Liver (tissue), 9 donors: ENCODE results near the gene VCAM1. TPM values are rescaled to one million over a fixed set of nuclear protein-coding genes. Genes with fewer than 3 reads are reported as not detected.

Experiments used
- DNase-seq: peaks from one replicate; pipeline ENCODE4 v3.0.0-alpha.2; 2017; ENCODE audit warnings: low spot score
- H3K27ac ChIP-seq, 2 donors: one replicate each; pipeline ENCODE4 v1.7.0; 2013; ENCODE audit warnings: inconsistent platforms in 2 of 2, low read length in 2 of 2, control low read depth in 1 of 2, low read depth in 1 of 2, mild to moderate bottlenecking in 1 of 2
- H3K27me3 ChIP-seq, 4 donors: one replicate each; pipeline versions ENCODE4 v1.6.1 to v1.7.0; 2013; ENCODE audit warnings: low read length in 3 of 4, inconsistent platforms in 1 of 4, mild to moderate bottlenecking in 1 of 4, moderate library complexity in 1 of 4; ENCODE audit not compliant: control insufficient read depth in 4 of 4, insufficient read depth in 4 of 4
- H3K36me3 ChIP-seq, 4 donors: one replicate each; pipeline versions ENCODE4 v1.6.1 to v1.7.0; 2013; ENCODE audit warnings: low read length in 3 of 4, mild to moderate bottlenecking in 3 of 4, low read depth in 1 of 4, moderate library complexity in 1 of 4; ENCODE audit not compliant: control insufficient read depth in 4 of 4, insufficient read depth in 3 of 4
- H3K4me1 ChIP-seq, 4 donors: one replicate each; pipeline versions ENCODE4 v1.6.1 to v1.7.0; 2013; ENCODE audit warnings: low read length in 3 of 4, mild to moderate bottlenecking in 3 of 4, moderate library complexity in 1 of 4; ENCODE audit not compliant: control insufficient read depth in 4 of 4, insufficient read depth in 4 of 4
- H3K4me3 ChIP-seq, 3 donors: one replicate each; pipeline versions ENCODE4 v1.6.1 to v1.7.0; 2013; ENCODE audit warnings: low read length in 3 of 3, control low read depth in 1 of 3, low read depth in 1 of 3, mild to moderate bottlenecking in 1 of 3
- H3K9ac ChIP-seq, 2 donors: one replicate each; pipeline ENCODE4 v1.7.0; 2013; ENCODE audit warnings: low read length in 2 of 2, mild to moderate bottlenecking in 2 of 2, moderate library complexity in 2 of 2, control low read depth in 1 of 2, low read depth in 1 of 2
- H3K9me3 ChIP-seq, 4 donors: one replicate each; pipeline versions ENCODE4 v1.6.1 to v1.7.0; 2013; ENCODE audit warnings: low read length in 3 of 4; ENCODE audit not compliant: control insufficient read depth in 4 of 4
- FOXA1 ChIP-seq: IDR thresholded peaks from 2 replicates; pipeline ENCODE4 v1.6.1; 2016; ENCODE audit warnings: antibody characterized with exemption
- FOXA2 ChIP-seq: IDR thresholded peaks from 2 replicates; pipeline ENCODE4 v1.6.1; 2016; ENCODE audit warnings: antibody characterized with exemption
- GABPA ChIP-seq, 2 donors: IDR thresholded peaks in 1 of 2; conservative IDR thresholded peaks in 1 of 2; 2 replicates each; pipeline ENCODE4 v1.6.1; 2016; ENCODE audit warnings: antibody characterized with exemption in 2 of 2, mild to moderate bottlenecking in 1 of 2, moderate library complexity in 1 of 2
- HNF4A ChIP-seq, 2 donors: conservative IDR thresholded peaks; 2 replicates each; pipeline ENCODE4 v1.6.1; 2016; ENCODE audit warnings: antibody characterized with exemption in 2 of 2, mild to moderate bottlenecking in 2 of 2
- HNF4G ChIP-seq: IDR thresholded peaks from 2 replicates; pipeline ENCODE4 v1.6.1; 2016; ENCODE audit warnings: antibody characterized with exemption
- JUND ChIP-seq, 2 donors: IDR thresholded peaks; 2 replicates each; pipeline ENCODE4 v1.6.1; 2016; ENCODE audit warnings: antibody characterized with exemption in 2 of 2
- NR2F2 ChIP-seq: IDR thresholded peaks from 2 replicates; pipeline ENCODE4 v1.6.1; 2016; ENCODE audit warnings: antibody characterized with exemption
- RAD21 ChIP-seq, 2 donors: IDR thresholded peaks; 2 replicates each; pipeline ENCODE4 v1.6.1; 2016; ENCODE audit warnings: antibody characterized with exemption in 2 of 2, mild to moderate bottlenecking in 2 of 2
- SP1 ChIP-seq: IDR thresholded peaks from 2 replicates; pipeline ENCODE4 v1.6.1; 2018; ENCODE audit warnings: antibody characterized with exemption, mild to moderate bottlenecking
- TAF1 ChIP-seq: conservative IDR thresholded peaks from 2 replicates; pipeline ENCODE4 v1.6.1; 2016; ENCODE audit warnings: antibody characterized with exemption, mild to moderate bottlenecking
- YY1 ChIP-seq: IDR thresholded peaks from 2 replicates; pipeline ENCODE4 v1.6.1; 2016; ENCODE audit warnings: antibody characterized with exemption, mild to moderate bottlenecking
- WGBS: extraction: QIAGEN DNeasy Blood & Tissue Kit; methylation state at CpG from one replicate; pipeline ENCODE4 v1.1.7; 2013; 5-methylcytosine and 5-hydroxymethylcytosine counted together
- polyA plus RNA-seq, 2 donors: library from polyadenylated mRNA; stranded (reverse) in 1 of 2; unstranded in 1 of 2; fragments of 200-250 nt in 1 of 2; fragments of >200 nt in 1 of 2; fragmentation: Nextera tagmentation in 1 of 2; extraction: Ambion mirVana in 1 of 2; gene quantifications; one replicate each; pipeline versions ENCODE4 v1.2.1 to v1.2.3, GENCODE V29; 2013 to 2015
- total RNA-seq, 2 donors: library from RNA; depleted of rRNA; stranded (reverse); fragments of >200 nt; gene quantifications; one replicate each; pipeline ENCODE4 v1.2.3, GENCODE V29; 2014
- TF ChIP-seq, protein P1 (sequence below): IDR thresholded peaks from 2 replicates; pipeline ENCODE4 v1.6.1; 2016; ENCODE audit warnings: antibody characterized with exemption
- TF ChIP-seq, protein P2 (sequence below): IDR thresholded peaks from 2 replicates; pipeline ENCODE4 v1.6.1; 2016; ENCODE audit warnings: antibody characterized with exemption
- TF ChIP-seq, protein P3 (sequence below): fragments of 150-350 bp; IDR thresholded peaks from 2 replicates; pipeline ENCODE4 v1.5.1; 2017; ENCODE audit warnings: improper control_type of control experiment, low read depth, low read length; ENCODE audit not compliant: missing input control
- TF ChIP-seq, protein P4 (sequence below): IDR thresholded peaks from 2 replicates; pipeline ENCODE4 v1.6.1; 2016; ENCODE audit warnings: antibody characterized with exemption
- TF ChIP-seq, protein P5 (sequence below): IDR thresholded peaks from 2 replicates; pipeline ENCODE4 v1.6.1; 2016; ENCODE audit warnings: antibody characterized with exemption, mild to moderate bottlenecking
- donor health status: healthy.
- donor health status: healthy.
- donor health status: healthy.
- donor health status: healthy.
- donor health status: healthy.

Gene VCAM1
- total and polyA plus RNA-seq, 4 donors, result 3.3 to 159 (median 23.7) TPM

DNA sequence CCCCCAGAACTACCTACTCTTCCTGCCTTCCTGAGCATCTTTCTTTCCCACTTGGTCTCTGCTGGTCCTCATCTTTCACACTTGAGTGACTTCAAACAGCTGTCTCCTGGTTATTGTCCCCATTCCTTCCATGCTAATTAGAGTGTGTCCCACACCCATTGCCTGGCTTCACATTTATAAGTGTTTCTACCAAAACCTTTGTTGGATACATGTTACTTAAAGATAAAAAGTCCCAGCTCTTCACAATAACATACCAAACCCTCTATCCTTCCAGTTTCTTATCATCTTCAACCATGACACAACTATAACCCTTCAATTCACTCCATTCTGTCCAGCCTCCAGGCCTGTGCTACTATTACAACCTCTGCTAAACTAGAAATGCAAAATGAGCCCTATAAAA lies 41.0 kb downstream of the VCAM1 start (continued):
- TF ChIP-seq RAD21 (IDR thresholded peaks at IDR 0.05), result no peak

DNA sequence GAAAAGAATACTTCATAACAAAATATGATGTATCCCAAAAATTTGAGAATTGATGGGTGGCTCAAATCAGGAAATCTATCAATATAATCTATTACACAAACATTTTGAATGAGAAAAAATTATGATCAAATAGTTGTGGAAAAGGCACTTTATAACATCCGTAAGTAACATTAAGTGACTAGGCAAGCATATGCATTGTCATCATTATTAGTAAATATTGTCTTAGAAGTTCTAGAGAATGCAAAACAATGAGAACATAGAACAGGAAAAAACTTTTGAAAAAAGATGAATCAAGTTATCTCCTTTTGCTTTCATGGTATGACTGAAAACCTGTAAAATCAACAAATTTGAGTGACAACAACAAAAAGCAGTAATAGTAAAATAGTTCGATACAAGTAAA lies 42.9 kb downstream of the VCAM1 start:
- TF ChIP-seq, protein P1, sequence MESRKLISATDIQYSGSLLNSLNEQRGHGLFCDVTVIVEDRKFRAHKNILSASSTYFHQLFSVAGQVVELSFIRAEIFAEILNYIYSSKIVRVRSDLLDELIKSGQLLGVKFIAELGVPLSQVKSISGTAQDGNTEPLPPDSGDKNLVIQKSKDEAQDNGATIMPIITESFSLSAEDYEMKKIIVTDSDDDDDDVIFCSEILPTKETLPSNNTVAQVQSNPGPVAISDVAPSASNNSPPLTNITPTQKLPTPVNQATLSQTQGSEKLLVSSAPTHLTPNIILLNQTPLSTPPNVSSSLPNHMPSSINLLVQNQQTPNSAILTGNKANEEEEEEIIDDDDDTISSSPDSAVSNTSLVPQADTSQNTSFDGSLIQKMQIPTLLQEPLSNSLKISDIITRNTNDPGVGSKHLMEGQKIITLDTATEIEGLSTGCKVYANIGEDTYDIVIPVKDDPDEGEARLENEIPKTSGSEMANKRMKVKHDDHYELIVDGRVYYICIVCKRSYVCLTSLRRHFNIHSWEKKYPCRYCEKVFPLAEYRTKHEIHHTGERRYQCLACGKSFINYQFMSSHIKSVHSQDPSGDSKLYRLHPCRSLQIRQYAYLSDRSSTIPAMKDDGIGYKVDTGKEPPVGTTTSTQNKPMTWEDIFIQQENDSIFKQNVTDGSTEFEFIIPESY, result no peak
- TF ChIP-seq GABPA (IDR thresholded peaks at IDR 0.05 in 1 of 2, conservative IDR thresholded peaks at IDR 0.05 in 1 of 2) (no peak), SP1 (no peak), FOXA2 (no peak)
- H3K9me3 ChIP-seq, result no peaks in the 10 kb centered on the region
- 75% methylated on average over 2 of the region's 2 CpGs for WGBS
- H3K27ac ChIP-seq, result no peak overlapping the region
- H3K9ac ChIP-seq, result no peak overlapping the region
- H3K4me3 ChIP-seq, result no peak overlapping the region
- H3K36me3 ChIP-seq, result no peaks in the 10 kb centered on the region
- no peaks in the 10 kb centered on the region for H3K4me1 ChIP-seq
- no peak for DNase-seq
- H3K27me3 ChIP-seq, result no peaks in the 10 kb centered on the region

DNA sequence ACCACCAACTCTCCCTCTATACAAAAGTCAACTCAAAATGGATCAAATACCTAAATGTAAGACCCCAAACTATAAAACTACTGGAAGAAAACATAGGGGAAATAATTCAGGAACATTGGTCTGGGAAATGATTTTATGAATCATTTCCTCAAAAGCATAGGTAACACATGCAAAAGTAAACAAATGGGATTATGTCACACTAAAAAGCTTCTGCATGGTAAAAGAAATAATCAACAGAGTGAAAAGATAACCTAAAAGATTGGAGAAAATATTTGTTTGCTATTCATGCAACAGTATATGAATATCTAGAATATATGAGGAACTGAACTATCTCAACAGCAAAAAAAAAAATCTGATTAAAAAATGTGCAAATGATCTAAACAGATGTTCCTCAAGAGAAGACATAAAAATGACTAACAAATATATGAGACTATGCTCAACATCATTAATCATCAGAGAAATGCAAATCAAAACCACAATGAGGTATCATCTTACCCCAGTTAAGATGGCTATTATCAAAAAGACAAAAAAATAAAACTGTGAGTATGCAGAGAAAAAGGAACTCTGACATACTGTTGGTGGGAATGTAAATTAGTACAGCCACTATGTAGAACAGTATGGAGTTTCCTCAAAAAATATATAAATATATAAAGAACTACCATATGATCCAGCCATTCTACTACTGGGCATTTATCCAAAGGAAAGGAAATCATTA lies 47.8 kb downstream of the VCAM1 start:
- no peak overlapping the region for H3K4me3 ChIP-seq
- no peaks in the 10 kb centered on the region for H3K4me1 ChIP-seq
- H3K36me3 ChIP-seq, result no peaks in the 10 kb centered on the region
- no peaks in the 10 kb centered on the region for H3K9me3 ChIP-seq
- no peak overlapping the region for H3K27ac ChIP-seq
- H3K9ac ChIP-seq, result no peak overlapping the region
- TF ChIP-seq HNF4A (conservative IDR thresholded peaks at IDR 0.05), result no peak
- TF ChIP-seq NR2F2, result no peak
- TF ChIP-seq GABPA (IDR thresholded peaks at IDR 0.05 in 1 of 2, conservative IDR thresholded peaks at IDR 0.05 in 1 of 2), result no peak
- no peak for TF ChIP-seq FOXA1
- TF ChIP-seq, protein P2, sequence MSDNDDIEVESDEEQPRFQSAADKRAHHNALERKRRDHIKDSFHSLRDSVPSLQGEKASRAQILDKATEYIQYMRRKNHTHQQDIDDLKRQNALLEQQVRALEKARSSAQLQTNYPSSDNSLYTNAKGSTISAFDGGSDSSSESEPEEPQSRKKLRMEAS, result no peak
- no peak for TF ChIP-seq YY1
- TF ChIP-seq HNF4G, result no peak
- no peak for DNase-seq
- no peaks in the 10 kb centered on the region for H3K27me3 ChIP-seq

DNA sequence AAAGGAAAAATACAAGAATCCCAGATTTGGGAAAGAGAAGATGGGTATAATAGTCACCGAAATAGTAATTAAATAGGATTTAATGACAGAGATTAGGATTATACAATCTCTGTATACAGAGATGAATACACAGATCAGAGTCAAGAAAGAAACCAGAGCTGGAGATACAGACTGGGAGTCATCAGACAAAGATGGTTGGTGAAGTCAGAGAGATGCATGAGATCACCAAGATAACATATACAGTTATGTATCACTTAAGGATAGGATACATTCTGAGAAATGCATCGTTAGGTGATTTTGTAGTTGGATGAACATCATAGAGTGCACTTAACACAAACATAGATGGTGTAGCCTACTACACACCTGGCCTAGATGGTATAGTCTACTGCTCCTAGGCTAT lies 49.8 kb downstream of the VCAM1 start:
- H3K9me3 ChIP-seq, result no peaks in the 10 kb centered on the region
- TF ChIP-seq FOXA2 (no peak), NR2F2 (no peak), YY1 (no peak), SP1 (no peak), TAF1 (no peak), RAD21 (IDR thresholded peaks at IDR 0.05) (no peak), JUND (IDR thresholded peaks at IDR 0.05) (no peak), HNF4G (no peak), HNF4A (conservative IDR thresholded peaks at IDR 0.05) (no peak)
- TF ChIP-seq, protein P3, sequence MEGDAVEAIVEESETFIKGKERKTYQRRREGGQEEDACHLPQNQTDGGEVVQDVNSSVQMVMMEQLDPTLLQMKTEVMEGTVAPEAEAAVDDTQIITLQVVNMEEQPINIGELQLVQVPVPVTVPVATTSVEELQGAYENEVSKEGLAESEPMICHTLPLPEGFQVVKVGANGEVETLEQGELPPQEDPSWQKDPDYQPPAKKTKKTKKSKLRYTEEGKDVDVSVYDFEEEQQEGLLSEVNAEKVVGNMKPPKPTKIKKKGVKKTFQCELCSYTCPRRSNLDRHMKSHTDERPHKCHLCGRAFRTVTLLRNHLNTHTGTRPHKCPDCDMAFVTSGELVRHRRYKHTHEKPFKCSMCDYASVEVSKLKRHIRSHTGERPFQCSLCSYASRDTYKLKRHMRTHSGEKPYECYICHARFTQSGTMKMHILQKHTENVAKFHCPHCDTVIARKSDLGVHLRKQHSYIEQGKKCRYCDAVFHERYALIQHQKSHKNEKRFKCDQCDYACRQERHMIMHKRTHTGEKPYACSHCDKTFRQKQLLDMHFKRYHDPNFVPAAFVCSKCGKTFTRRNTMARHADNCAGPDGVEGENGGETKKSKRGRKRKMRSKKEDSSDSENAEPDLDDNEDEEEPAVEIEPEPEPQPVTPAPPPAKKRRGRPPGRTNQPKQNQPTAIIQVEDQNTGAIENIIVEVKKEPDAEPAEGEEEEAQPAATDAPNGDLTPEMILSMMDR, result no peak
- TF ChIP-seq, protein P4, sequence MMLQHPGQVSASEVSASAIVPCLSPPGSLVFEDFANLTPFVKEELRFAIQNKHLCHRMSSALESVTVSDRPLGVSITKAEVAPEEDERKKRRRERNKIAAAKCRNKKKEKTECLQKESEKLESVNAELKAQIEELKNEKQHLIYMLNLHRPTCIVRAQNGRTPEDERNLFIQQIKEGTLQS, result no peak
- TF ChIP-seq, protein P5, sequence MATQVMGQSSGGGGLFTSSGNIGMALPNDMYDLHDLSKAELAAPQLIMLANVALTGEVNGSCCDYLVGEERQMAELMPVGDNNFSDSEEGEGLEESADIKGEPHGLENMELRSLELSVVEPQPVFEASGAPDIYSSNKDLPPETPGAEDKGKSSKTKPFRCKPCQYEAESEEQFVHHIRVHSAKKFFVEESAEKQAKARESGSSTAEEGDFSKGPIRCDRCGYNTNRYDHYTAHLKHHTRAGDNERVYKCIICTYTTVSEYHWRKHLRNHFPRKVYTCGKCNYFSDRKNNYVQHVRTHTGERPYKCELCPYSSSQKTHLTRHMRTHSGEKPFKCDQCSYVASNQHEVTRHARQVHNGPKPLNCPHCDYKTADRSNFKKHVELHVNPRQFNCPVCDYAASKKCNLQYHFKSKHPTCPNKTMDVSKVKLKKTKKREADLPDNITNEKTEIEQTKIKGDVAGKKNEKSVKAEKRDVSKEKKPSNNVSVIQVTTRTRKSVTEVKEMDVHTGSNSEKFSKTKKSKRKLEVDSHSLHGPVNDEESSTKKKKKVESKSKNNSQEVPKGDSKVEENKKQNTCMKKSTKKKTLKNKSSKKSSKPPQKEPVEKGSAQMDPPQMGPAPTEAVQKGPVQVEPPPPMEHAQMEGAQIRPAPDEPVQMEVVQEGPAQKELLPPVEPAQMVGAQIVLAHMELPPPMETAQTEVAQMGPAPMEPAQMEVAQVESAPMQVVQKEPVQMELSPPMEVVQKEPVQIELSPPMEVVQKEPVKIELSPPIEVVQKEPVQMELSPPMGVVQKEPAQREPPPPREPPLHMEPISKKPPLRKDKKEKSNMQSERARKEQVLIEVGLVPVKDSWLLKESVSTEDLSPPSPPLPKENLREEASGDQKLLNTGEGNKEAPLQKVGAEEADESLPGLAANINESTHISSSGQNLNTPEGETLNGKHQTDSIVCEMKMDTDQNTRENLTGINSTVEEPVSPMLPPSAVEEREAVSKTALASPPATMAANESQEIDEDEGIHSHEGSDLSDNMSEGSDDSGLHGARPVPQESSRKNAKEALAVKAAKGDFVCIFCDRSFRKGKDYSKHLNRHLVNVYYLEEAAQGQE, result no peak
- TF ChIP-seq, protein P1, result no peak
- H3K9ac ChIP-seq, result no peak overlapping the region
- 96% methylated on average over 2 of the region's 2 CpGs for WGBS
- no peak for DNase-seq
- H3K36me3 ChIP-seq, result no peaks in the 10 kb centered on the region
- H3K4me3 ChIP-seq, result no peak overlapping the region
- H3K4me1 ChIP-seq, result no peaks in the 10 kb centered on the region
- no peak overlapping the region for H3K27ac ChIP-seq
- no peaks in the 10 kb centered on the region for H3K27me3 ChIP-seq
